Hepatocyte (in vitro differentiated cells): ENCODE results near the gene RGL3. TPM values are rescaled to one million over a fixed set of nuclear protein-coding genes. Genes with fewer than 3 reads are reported as not detected.

Source experiments
- DNase-seq: peaks from one replicate; pipeline ENCODE4 v3.0.0-alpha.2; 2016; ENCODE audit warnings: low spot score
- H2AFZ ChIP-seq: fragments of 200-600 bp; sonication (generic); 2 replicates; pipeline ENCODE4 v1.6.0; 2016; ENCODE audit warnings: antibody characterized with exemption, mild to moderate bottlenecking
- H3K27ac ChIP-seq: fragments of 200-600 bp; sonication (generic); 2 replicates; pipeline ENCODE4 v1.5.1; 2016; ENCODE audit warnings: mild to moderate bottlenecking
- H3K27me3 ChIP-seq: fragments of 200-600 bp; sonication (generic); 2 replicates; pipeline ENCODE4 v1.6.1; 2016
- H3K36me3 ChIP-seq: fragments of 200-600 bp; sonication (generic); replicated peaks from 2 replicates; pipeline ENCODE4 v1.5.1; 2016; ENCODE audit warnings: low read depth; ENCODE audit not compliant: insufficient read depth
- H3K4me1 ChIP-seq: fragments of 200-600 bp; sonication (generic); 2 replicates; pipeline ENCODE4 v1.5.1; 2016; ENCODE audit warnings: mild to moderate bottlenecking, moderate library complexity; ENCODE audit not compliant: insufficient read depth
- H3K4me2 ChIP-seq: fragments of 200-600 bp; sonication (generic); 2 replicates; pipeline ENCODE4 v1.6.0; 2016
- H3K4me3 ChIP-seq: fragments of 200-600 bp; sonication (generic); 2 replicates; pipeline ENCODE4 v1.5.1; 2016; ENCODE audit warnings: mild to moderate bottlenecking
- H3K79me2 ChIP-seq: fragments of 200-600 bp; sonication (generic); 2 replicates; pipeline ENCODE4 v1.6.0; 2017; ENCODE audit warnings: mild to moderate bottlenecking
- H3K9me2 ChIP-seq: fragments of 200-600 bp; sonication (generic); replicated peaks from 2 replicates; pipeline ENCODE4 v1.6.0; 2017; ENCODE audit warnings: mild to moderate bottlenecking; ENCODE audit not compliant: insufficient read depth
- H3K9me3 ChIP-seq: fragments of 200-600 bp; sonication (generic); 2 replicates; pipeline ENCODE4 v1.5.1; 2016; ENCODE audit warnings: low read depth, mild to moderate bottlenecking
- H4K20me1 ChIP-seq: fragments of 200-600 bp; sonication (generic); 2 replicates; pipeline ENCODE4 v1.6.0; 2016; ENCODE audit warnings: mild to moderate bottlenecking; ENCODE audit not compliant: insufficient read depth, poor library complexity, severe bottlenecking
- EZH2 ChIP-seq: fragments of 200-600 bp; sonication (generic); IDR thresholded peaks from 2 replicates; pipeline ENCODE4 v1.6.1; 2016; ENCODE audit warnings: antibody characterized with exemption, mild to moderate bottlenecking, borderline replicate concordance
- EZH2phosphoT487 ChIP-seq: fragments of 200-600 bp; sonication (generic); IDR thresholded peaks from one replicate; pipeline ENCODE4 v1.6.1; 2018; ENCODE audit warnings: antibody characterized with exemption, mild to moderate bottlenecking, low read depth, moderate library complexity; ENCODE audit not compliant: unreplicated experiment, severe bottlenecking
- WGBS: methylation state at CpG from one replicate; pipeline ENCODE4 v1.1.6; 2016; ENCODE audit warnings: low lambda C conversion rate; ENCODE audit errors: missing lambda C conversion rate; 5-methylcytosine and 5-hydroxymethylcytosine counted together
- polyA plus RNA-seq: library from polyadenylated mRNA; unstranded; fragments of >200 nt; fragmentation: Nextera tagmentation; extraction: Ambion mirVana; gene quantifications from 2 replicates; pipeline ENCODE4 v1.2.1, GENCODE V29; 2016
- total RNA-seq: library from RNA; depleted of rRNA; stranded (reverse); fragments of >200 nt; gene quantifications from 2 replicates; pipeline ENCODE4 v1.2.3, GENCODE V29; 2014
- TF ChIP-seq, protein P1 (sequence below): fragments of 200-600 bp; sonication (generic); IDR thresholded peaks from 2 replicates; pipeline ENCODE4 v1.5.1; 2016; ENCODE audit warnings: antibody characterized with exemption, mild to moderate bottlenecking; ENCODE audit not compliant: poor library complexity

RGL3 gene
- total and polyA plus RNA-seq, 2 experiments from 2014 or later = 20.6 to 55.6 TPM

DNA sequence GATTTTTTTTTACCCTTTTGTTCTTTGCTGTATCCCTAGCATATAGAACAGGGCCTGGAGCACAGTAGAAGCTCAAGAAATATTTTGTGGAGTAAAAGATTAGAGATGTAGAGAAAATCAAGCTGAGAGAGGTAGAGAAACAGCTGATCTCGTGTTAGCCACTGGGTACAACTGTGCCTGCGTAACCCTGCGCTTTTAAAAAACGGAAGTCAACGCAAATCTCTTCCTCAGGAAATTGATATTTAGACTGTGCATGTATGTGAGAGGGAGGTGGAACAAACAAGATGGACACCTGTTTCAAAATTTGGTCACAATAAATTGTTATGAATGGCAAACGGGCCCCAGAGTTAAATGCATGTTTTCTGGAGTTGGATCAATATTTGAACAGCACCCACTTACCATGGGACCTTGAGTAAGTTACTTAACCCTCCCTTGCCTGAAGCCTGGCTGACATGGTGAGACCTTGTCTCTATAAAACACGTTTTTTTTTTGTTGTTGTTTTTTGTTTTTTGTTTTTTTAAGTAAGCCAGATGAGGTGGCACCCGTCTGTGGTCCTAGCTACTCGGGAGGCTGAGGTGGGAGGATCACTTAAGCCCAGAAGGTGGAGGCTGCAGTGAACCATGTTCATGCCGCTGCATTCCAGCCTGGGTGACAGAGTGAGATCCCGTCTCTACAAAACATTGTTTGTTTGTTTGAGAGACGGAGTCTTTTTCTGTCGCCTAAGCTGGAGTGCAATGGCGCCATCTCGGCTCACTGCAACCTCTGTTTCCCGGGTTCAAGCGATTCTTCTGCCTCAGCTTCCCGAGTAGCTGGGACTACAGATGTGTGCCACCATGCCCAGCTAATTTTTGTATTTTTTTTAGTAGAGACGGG is 31.7 kb downstream of the RGL3 start:
- TF ChIP-seq, protein P1, sequence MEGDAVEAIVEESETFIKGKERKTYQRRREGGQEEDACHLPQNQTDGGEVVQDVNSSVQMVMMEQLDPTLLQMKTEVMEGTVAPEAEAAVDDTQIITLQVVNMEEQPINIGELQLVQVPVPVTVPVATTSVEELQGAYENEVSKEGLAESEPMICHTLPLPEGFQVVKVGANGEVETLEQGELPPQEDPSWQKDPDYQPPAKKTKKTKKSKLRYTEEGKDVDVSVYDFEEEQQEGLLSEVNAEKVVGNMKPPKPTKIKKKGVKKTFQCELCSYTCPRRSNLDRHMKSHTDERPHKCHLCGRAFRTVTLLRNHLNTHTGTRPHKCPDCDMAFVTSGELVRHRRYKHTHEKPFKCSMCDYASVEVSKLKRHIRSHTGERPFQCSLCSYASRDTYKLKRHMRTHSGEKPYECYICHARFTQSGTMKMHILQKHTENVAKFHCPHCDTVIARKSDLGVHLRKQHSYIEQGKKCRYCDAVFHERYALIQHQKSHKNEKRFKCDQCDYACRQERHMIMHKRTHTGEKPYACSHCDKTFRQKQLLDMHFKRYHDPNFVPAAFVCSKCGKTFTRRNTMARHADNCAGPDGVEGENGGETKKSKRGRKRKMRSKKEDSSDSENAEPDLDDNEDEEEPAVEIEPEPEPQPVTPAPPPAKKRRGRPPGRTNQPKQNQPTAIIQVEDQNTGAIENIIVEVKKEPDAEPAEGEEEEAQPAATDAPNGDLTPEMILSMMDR = no peak
- TF ChIP-seq EZH2phosphoT487 (no peak), EZH2 (no peak)

DNA sequence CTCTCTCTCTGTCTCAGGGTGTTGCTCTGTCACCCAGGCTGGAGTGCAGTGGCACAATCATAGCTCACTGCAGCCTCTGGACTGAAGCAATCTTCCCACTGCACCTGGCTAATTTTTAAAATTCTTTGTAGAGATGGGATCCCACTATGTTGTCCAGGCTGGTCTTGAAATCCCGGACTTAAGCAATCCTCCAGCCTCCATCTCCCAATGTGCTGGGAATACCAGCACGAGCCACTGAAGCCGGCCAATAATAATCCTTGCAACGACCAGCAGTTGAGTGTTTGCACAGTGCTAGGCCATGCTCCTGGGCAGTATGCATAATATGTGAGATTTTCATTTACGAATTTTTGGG is 34.4 kb downstream of the RGL3 start:
- H3K4me3 ChIP-seq = no peak overlapping the region
- H3K27me3 ChIP-seq = no peaks in the 10 kb centered on the region
- no peaks in the 10 kb centered on the region for H3K9me3 ChIP-seq
- TF ChIP-seq, protein P1 = no peak
- TF ChIP-seq EZH2 (no peak), EZH2phosphoT487 (no peak)
- no peaks in the 10 kb centered on the region for H3K9me2 ChIP-seq
- H3K4me2 ChIP-seq = peak overlapping the region; percentile 82
- WGBS = 80% methylated on average over 5 of the region's 5 CpGs
- H3K36me3 ChIP-seq = no peaks in the 10 kb centered on the region
- no peaks in the 10 kb centered on the region for H4K20me1 ChIP-seq
- no peak for DNase-seq
- peaks cover 4% of the 10 kb centered on the region for H3K79me2 ChIP-seq
- peaks cover 11% of the 10 kb centered on the region for H3K4me1 ChIP-seq
- no peak overlapping the region for H2AFZ ChIP-seq
- H3K27ac ChIP-seq = no peak overlapping the region

More for the DNA sequence above, 31.7 kb downstream of the RGL3 start:
- WGBS = 80% methylated on average over 18 of the region's 19 CpGs
- Histone ChIP-seq H3K27ac (no peak overlapping the region), H3K4me2 (no peak overlapping the region), H3K4me1 (peaks cover 5% of the 10 kb centered on the region), H2AFZ (no peak overlapping the region), H3K9me2 (no peaks in the 10 kb centered on the region), H3K27me3 (no peaks in the 10 kb centered on the region), H4K20me1 (no peaks in the 10 kb centered on the region), H3K4me3 (no peak overlapping the region), H3K36me3 (no peaks in the 10 kb centered on the region), H3K9me3 (no peaks in the 10 kb centered on the region), H3K79me2 (peaks cover 4% of the 10 kb centered on the region)
- DNase-seq = no peak

DNA sequence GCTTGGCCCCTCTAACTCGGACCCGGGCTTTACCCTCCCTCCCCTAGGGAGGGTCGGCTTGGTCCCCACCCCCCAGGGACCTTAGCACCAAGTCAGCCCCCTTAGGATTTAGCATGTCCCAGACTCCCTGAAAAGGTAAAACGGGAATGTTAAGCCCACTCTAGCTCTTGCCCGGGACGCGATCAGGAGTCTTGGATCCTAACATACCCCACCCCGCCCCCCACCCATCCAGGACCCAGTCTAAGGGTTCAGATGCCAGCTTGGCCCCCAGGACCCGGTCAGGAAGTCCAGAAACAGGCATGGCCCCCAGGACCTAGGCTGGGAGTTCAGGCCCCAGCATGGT is 35.4 kb downstream of the RGL3 start:
- Histone ChIP-seq H3K9me2 (no peaks in the 10 kb centered on the region), H3K36me3 (no peaks in the 10 kb centered on the region)

More for the DNA sequence above, 35.4 kb downstream of the RGL3 start:
- Histone ChIP-seq H3K27ac (peak overlapping the region; percentile 70), H3K79me2 (peaks cover 4% of the 10 kb centered on the region), H3K4me1 (peaks cover 11% of the 10 kb centered on the region), H4K20me1 (no peaks in the 10 kb centered on the region), H3K4me3 (peak overlapping the region; percentile 44), H3K9me3 (no peaks in the 10 kb centered on the region), H2AFZ (peak overlapping the region; percentile 4), H3K27me3 (no peaks in the 10 kb centered on the region), H3K4me2 (peak overlapping the region; percentile 82)
- TF ChIP-seq EZH2phosphoT487 = no peak
- no peak for TF ChIP-seq EZH2
- TF ChIP-seq, protein P1 = no peak
- no peak for DNase-seq
- 3% methylated on average over 9 of the region's 9 CpGs for WGBS
